Thoracic aorta endothelial cell (primary cell): ENCODE results near the gene ALKBH7. TPM values are rescaled to one million over a fixed set of nuclear protein-coding genes. Genes with fewer than 3 reads are reported as not detected.

Experiments
- small RNA-seq: library from RNA; depleted of rRNA; stranded (forward); fragments of <200 nt; gene quantifications from one replicate; pipeline ENCODE3, GENCODE V24; 2012
- total RNA-seq: library from RNA; depleted of rRNA; stranded (reverse); fragments of >200 nt; gene quantifications from 2 replicates; pipeline ENCODE4 v1.2.3, GENCODE V29; 2012

The ALKBH7 gene, protein sequence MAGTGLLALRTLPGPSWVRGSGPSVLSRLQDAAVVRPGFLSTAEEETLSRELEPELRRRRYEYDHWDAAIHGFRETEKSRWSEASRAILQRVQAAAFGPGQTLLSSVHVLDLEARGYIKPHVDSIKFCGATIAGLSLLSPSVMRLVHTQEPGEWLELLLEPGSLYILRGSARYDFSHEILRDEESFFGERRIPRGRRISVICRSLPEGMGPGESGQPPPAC
- total RNA-seq: 25.6 and 27.5 TPM in 2 replicates

DNA sequence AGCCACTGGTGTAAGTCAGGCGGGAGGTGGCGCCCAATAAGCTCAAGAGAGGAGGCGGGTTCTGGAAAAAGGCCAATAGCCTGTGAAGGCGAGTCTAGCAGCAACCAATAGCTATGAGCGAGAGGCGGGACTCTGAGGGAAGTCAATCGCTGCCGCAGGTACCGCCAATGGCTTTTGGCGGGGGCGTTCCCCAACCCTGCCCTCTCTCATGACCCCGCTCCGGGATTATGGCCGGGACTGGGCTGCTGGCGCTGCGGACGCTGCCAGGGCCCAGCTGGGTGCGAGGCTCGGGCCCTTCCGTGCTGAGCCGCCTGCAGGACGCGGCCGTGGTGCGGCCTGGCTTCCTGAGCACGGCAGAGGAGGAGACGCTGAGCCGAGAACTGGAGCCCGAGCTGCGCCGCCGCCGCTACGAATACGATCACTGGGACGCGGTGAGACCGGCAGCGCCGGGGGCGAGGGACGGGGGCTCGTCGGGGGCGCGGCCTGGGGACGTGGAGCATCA is at the start of gene ALKBH7:
Gene ALKBH7 (plus strand): TSS at position 201 of the 502 bp plus-strand sequence. CDS start 27 bp downstream, at position 228.

DNA sequence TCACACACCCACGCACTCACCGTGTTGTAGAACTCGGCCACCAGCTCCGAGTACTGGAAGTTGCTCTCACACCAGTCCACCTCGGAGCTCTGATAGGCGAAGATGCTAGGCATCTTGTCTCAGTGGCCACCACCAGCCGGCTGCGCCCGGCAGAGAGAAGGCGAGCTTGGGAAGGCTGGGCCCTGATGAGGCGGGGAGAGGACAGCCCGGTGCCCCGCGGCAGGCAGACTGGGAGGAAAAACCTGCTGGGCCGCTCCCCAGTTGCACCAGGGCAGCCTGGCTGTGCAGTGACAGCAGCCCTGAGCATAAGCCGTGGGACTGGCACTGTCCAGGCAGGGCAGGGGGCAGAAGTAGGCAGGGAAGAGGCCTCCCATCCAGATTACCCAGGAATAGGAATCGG is 39.2 kb upstream of the ALKBH7 start, which contains the start of gene ACER1:
Gene ACER1 (minus strand): TSS at position 174 of the 400 bp plus-strand sequence. CDS start 61 bp downstream, at position 113.

DNA sequence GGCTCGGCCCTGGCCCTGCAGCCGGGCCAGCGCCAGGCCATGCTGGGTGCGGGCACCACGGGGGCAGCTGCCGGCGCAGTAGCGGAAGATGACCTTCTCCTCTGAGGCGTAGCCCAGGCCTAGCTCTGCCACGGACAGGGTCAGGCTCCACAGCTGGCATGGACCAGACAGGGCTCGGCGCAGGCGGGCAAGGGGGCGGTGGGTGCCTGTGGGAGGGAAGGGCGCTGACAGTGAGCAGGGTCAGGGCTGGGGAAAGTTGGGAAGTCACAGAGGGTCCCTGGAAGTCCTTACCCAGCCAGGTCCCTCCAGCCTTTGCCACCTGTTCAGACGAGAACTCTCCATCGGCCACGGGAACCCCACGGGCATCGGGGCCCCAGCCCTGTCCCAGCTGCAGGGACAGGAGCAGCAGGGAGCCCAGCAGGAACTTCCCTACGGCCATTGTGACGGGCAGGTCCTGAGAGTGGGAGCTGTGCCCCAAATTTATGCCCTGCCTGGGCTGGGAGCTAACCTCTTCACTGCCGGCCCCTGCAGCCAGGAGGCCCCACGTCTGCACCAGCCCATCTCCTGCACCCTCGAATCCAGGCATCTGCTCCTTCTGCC is 2.9 kb downstream of the ALKBH7 start, which contains the start of gene PSPN:
Gene PSPN (minus strand): TSS at position 523 of the 600 bp plus-strand sequence. CDS start 84 bp downstream, at position 439.

DNA sequence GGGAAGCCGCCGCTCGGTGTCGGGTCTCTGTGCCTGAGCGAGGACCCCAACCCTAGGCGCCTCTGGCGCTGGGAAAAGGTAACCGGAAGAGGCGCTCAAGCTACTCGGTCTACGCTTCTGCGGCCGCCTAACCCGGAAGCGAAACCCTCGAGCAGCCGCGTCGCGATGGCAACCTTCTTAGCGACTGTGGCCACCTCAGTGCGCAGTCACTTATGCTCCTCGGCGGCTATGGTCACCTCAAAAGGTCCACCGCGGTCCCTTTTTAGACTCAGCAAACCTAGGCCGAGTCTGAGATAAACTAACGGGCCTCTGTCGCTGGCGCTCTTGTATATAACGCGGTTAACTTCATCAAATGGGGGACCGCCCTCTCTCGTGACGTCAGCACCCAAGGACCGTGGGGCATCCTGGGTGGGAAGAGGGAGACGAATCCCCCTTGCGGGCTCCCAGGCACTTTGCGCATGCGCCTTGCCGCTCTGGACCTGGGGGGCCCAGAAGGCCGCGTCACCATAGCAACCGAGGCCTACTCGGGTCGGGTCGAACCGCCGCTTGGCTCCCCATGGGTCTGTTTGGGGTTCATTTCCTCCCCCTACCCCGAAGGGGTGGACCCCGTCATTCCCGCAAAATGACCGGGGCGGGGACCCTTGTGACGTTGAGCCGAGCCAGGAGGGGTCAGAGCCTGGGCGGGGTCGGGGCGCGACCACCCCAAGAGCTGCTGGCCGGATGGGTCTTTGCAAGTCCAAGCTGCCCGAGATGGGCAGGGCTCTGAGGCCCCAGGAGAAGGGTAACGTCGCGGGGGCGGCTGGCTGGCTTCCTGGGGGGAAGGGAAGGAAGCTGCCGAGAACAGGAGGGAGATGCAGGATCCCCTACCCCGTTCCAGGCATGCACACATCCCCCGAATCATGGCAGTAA is 20.7 kb downstream of the ALKBH7 start, which contains the start of gene GTF2F1:
Gene GTF2F1 (minus strand): TSS at position 91 of the 909 bp plus-strand sequence. CDS start 169 bp downstream, outside the sequence.

DNA sequence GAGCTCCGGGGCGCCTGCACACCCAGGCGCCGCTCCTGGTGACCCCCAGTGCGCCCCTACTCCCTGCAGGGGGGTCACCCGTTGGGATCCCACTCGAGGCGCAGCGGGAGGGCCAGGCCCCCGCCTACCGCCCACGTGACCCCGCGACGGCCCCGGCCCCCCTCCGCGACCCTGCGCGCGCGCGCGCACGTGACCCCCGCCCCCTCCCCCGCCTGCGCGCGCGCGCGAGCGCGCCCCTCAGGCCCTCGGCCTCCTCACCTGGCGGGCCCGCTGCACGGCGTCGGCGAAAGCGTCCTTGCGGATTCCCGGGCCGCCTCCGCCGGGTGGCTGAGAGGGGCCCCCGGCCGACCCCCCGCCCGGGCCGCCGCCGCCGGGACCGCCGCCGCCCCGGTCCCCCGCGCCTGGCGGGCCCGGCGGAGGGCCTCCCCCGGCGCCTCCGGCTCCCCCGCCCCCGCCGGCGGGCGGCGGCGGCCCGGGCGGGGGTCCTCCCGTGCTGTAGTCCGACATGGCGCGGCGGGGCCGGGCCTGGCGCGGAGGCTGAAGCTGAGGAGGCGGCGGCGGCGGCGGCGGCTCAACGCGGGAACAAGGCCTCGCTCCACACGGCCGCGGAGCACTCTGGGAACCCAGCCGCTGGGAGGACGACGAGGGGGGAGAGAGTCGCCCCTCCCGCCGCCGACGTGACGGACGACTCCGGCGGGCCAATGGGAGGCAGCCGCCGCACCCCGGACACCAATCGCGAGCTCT is 51.8 kb downstream of the ALKBH7 start, which contains the start of gene KHSRP:
Gene KHSRP (minus strand): TSS at position 617 of the 744 bp plus-strand sequence. CDS start 110 bp downstream, at position 507.

Small RNA genes lying within 50 kb of the gene (small RNA-seq; reads per million reads assigned to genes)
- gene MIR6790: not detected
- gene MIR6885: not detected

Other genes starting within 250 kb of the ALKBH7 start
- gene ACSBG2, start 237.1 kb upstream of the ALKBH7 start, total RNA-seq: not detected in 2 replicates
- 19.8 and 23.0 TPM in 2 replicates for gene MLLT1, start 92.8 kb upstream of the ALKBH7 start, total RNA-seq
- gene ACER1, start 39.2 kb upstream of the ALKBH7 start, total RNA-seq: not detected in 2 replicates
- gene CLPP, start 11.3 kb upstream of the ALKBH7 start, total RNA-seq: 58.9 and 77.5 TPM in 2 replicates
- 0.93 and 1.1 TPM in 2 replicates for gene PSPN, start 3.1 kb downstream of the ALKBH7 start, total RNA-seq
- gene GTF2F1, start 20.4 kb downstream of the ALKBH7 start, total RNA-seq: 40.4 and 45.8 TPM in 2 replicates
- gene KHSRP, start 52.0 kb downstream of the ALKBH7 start, total RNA-seq: 148 and 197 TPM in 2 replicates
- 0.27 TPM in 1 of 2 replicates, not detected in the other for gene SLC25A41, start 61.0 kb downstream of the ALKBH7 start, total RNA-seq
- gene SLC25A23, start 87.0 kb downstream of the ALKBH7 start, total RNA-seq: 31.8 and 32.2 TPM in 2 replicates
- not detected in 2 replicates for gene CRB3, start 91.5 kb downstream of the ALKBH7 start, total RNA-seq
- gene DENND1C, start 109.0 kb downstream of the ALKBH7 start, total RNA-seq: not detected in 2 replicates
- not detected in 2 replicates for gene TUBB4A, start 129.5 kb downstream of the ALKBH7 start, total RNA-seq
- 0.40 and 0.79 TPM in 2 replicates for gene TNFSF9, start 158.2 kb downstream of the ALKBH7 start, total RNA-seq
- gene CD70, start 218.4 kb downstream of the ALKBH7 start, total RNA-seq: not detected in 2 replicates